GM12864 (cell line): ENCODE data around the gene AHCYL2.

Experiments
- DNase-seq: peaks from one replicate; pipeline ENCODE4 v3.0.0-alpha.2; 2011; ENCODE audit warnings: low read depth
- H3K4me3 ChIP-seq: 2 replicates; pipeline ENCODE4 v1.5.1; 2011; ENCODE audit warnings: mild to moderate bottlenecking, low read depth, low read length, control low read depth
- TF ChIP-seq, protein P1 (sequence below): IDR thresholded peaks from 2 replicates; pipeline ENCODE4 v1.5.1; 2011; ENCODE audit warnings: low read depth, mild to moderate bottlenecking, moderate library complexity, low read length, control low read depth, inconsistent platforms; ENCODE audit errors: missing control alignments

Gene AHCYL2

DNA sequence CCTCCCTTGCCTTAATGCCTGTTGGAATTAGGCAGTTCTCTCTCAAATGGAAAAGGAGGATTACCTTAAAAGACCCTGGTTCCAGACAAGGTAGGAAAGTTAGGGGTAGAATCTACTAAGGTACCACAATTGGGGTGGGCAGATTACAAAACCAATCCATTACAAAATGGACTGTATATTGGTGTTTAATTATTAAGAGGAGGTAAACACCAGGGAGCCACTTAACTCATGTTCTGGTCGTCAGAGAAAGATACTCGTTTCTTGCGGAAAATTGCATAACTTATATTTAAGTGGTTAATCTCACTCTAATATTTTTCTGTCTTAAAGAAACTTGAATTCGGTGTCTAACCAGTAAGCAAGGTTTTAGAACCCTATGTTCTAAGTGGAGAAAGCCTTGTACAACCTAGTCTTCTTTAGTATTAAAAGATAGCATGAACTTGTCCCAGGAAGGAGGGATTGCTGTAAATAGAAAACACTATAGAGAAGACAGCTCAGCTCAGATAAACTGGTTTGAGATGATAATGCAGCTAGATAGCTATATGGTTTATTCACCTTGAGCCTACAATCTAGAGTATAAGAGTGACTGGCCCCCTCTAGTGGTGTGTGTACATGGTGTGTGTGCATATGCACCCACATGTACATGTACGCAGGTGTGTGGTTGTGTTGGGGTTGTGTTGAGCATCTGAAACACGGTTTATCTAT, 151.4 kb downstream of the AHCYL2 start:
- H3K4me3 ChIP-seq = no peak overlapping the region
- peak; percentile 50 for DNase-seq
- TF ChIP-seq, protein P1, sequence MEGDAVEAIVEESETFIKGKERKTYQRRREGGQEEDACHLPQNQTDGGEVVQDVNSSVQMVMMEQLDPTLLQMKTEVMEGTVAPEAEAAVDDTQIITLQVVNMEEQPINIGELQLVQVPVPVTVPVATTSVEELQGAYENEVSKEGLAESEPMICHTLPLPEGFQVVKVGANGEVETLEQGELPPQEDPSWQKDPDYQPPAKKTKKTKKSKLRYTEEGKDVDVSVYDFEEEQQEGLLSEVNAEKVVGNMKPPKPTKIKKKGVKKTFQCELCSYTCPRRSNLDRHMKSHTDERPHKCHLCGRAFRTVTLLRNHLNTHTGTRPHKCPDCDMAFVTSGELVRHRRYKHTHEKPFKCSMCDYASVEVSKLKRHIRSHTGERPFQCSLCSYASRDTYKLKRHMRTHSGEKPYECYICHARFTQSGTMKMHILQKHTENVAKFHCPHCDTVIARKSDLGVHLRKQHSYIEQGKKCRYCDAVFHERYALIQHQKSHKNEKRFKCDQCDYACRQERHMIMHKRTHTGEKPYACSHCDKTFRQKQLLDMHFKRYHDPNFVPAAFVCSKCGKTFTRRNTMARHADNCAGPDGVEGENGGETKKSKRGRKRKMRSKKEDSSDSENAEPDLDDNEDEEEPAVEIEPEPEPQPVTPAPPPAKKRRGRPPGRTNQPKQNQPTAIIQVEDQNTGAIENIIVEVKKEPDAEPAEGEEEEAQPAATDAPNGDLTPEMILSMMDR = peak; percentile 76

GRCh38 chr7:129376778-129377700, 152.2 kb downstream of the AHCYL2 start:
- DNase-seq = no peak
- H3K4me3 ChIP-seq = no peak overlapping the region
- TF ChIP-seq, protein P1 = no peak

GRCh38 chr7:129381710-129382484, 157.1 kb downstream of the AHCYL2 start:
- no peak overlapping the region for H3K4me3 ChIP-seq
- no peak for DNase-seq
- TF ChIP-seq, protein P1 = no peak

GRCh38 chr7:129383542-129384132, 158.8 kb downstream of the AHCYL2 start:
- no peak for DNase-seq
- TF ChIP-seq, protein P1 = no peak

GRCh38 chr7:129385116-129385515, 160.3 kb downstream of the AHCYL2 start:
- H3K4me3 ChIP-seq = no peak overlapping the region
- TF ChIP-seq, protein P1 = no peak
- DNase-seq = no peak

More at GRCh38 chr7:129383542-129384132, 158.8 kb downstream of the AHCYL2 start:
- no peak overlapping the region for H3K4me3 ChIP-seq

- no peak for DNase-seq
These were observed 160.8 kb downstream of the AHCYL2 start for GRCh38 chr7:129385598-129385997.

More at GRCh38 chr7:129385598-129385997, 160.8 kb downstream of the AHCYL2 start:
- H3K4me3 ChIP-seq = no peak overlapping the region
- TF ChIP-seq, protein P1 = no peak
